ENCODE data around the gene ARL3. TPM values are rescaled to one million over a fixed set of nuclear protein-coding genes. Genes with fewer than 3 reads are reported as not detected.

The ARL3 gene
- total RNA-seq: 7.2 and 8.4 TPM in 2 replicates

GRCh38 chr10:102713814-102714620 lies at the start of gene ARL3:
Gene ARL3, minus strand, starts transcription at chr10:102714397. Its CDS starts 122 bp downstream, at chr10:102714275.

GRCh38 chr10:102743588-102744373 lies 29.6 kb upstream of the ARL3 start, which contains the start of gene WBP1L:
Gene WBP1L, plus strand, starts transcription at chr10:102743948. Its CDS starts 106 bp downstream, at chr10:102744054.

GRCh38 chr10:102714621-102715455 lies 641 bp upstream of the ARL3 start, which contains the start of gene SFXN2:
Gene SFXN2, plus strand, starts transcription at chr10:102714636. Its CDS starts 12,001 bp downstream, at chr10:102726637.

GRCh38 chr10:102644066-102644645 lies 70.0 kb downstream of the ARL3 start, which contains the start of gene TRIM8:
Gene TRIM8, plus strand, starts transcription at chr10:102644479. Its CDS starts 139 bp downstream, at chr10:102644618.

Other genes starting within 250 kb of the ARL3 start
- 95.5 and 131 TPM in 2 replicates for gene ACTR1A, start 211.7 kb downstream of the ARL3 start, total RNA-seq
- gene SUFU, start 210.4 kb downstream of the ARL3 start, total RNA-seq: 2.2 and 2.4 TPM in 2 replicates
- 64.5 and 68.6 TPM in 2 replicates for gene TRIM8, start 69.9 kb downstream of the ARL3 start, total RNA-seq
- 5.0 and 7.0 TPM in 2 replicates for gene SFXN2, start 239 bp upstream of the ARL3 start, total RNA-seq
- gene WBP1L, start 29.6 kb upstream of the ARL3 start, total RNA-seq: 39.2 and 51.7 TPM in 2 replicates
- not detected in 2 replicates for gene CYP17A1, start 123.0 kb upstream of the ARL3 start, total RNA-seq
- 12.9 and 15.6 TPM in 2 replicates for gene BORCS7, start 139.9 kb upstream of the ARL3 start, total RNA-seq
- 11.0 and 13.7 TPM in 2 replicates for gene AS3MT, start 155.1 kb upstream of the ARL3 start, total RNA-seq
- 6.5 and 12.5 TPM in 2 replicates for gene CNNM2, start 203.9 kb upstream of the ARL3 start, total RNA-seq